GM18907 (cell line): Measurements from ENCODE around the gene GPA33.

ENCODE experiments used
- ATAC-seq: cut with Tn5 transposase; IDR thresholded peaks from one replicate; pipeline ENCODE4 v1.9.1; 2021; ENCODE audit warnings: mild to moderate bottlenecking, moderate library complexity; ENCODE audit not compliant: unreplicated experiment

The GPA33 gene

GRCh38 chr1:167118188-167118587 lies 28.0 kb upstream of the GPA33 start:
- no peak for ATAC-seq

DNA sequence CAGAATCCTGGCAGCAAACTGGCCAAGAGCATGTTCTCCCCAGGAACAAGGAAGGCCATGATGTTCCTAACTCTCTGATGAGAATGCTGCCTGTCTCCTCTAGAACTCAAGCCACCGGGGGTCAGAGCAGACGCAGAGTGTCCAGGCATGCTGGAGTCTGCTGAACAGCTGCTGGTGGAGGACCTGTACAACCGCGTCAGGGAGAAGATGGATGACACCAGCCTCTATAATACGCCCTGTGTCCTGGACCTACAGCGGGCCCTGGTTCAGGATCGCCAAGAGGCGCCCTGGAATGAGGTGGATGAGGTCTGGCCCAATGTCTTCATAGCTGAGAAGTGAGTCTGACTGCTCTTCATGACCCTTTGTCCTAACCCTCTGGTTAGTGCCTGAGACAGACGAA lies 27.0 kb upstream of the GPA33 start:
- ATAC-seq: no peak

DNA sequence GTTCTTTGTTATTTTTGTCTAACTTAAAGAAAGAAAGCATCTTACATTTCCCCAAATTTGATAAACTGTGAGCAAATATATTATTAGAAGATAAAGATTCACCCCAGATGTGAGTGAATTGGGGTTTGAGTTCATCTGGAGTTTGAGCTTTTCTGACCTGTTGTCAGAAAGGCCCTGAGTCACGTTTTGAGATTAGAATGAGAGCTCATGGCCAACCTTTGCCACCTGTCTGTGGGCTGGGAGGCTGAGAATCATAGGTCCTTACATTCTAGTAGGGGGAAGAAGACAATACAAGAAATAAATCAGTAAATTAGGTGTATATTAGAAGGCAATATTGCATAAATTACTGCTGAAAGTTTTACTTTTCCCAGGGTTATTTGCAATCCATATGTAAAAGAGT lies 26.0 kb upstream of the GPA33 start:
- ATAC-seq: no peak

DNA sequence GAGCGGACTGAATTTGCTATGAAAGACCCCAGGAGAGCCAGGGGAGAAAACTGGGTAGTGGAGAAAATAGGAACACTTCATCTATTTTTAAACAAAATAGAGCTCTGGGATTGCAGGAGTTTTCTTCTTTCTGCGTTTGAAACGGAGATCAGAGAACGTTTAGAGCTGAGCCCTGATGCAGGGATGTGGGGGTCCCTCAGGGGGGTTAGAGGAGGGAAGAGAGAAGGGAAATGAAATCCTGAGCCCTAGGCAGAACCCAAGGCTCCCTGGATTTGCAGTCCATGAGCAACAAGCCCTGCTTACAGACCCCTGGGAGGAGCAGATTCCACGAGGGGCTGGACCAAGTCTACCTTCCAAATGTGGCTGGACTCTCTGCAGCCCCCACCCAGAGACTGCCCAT lies 25.5 kb upstream of the GPA33 start:
- no peak for ATAC-seq

- ATAC-seq: no peak
Observed at GRCh38 chr1:167114725-167115124, 24.5 kb upstream of the GPA33 start.

DNA sequence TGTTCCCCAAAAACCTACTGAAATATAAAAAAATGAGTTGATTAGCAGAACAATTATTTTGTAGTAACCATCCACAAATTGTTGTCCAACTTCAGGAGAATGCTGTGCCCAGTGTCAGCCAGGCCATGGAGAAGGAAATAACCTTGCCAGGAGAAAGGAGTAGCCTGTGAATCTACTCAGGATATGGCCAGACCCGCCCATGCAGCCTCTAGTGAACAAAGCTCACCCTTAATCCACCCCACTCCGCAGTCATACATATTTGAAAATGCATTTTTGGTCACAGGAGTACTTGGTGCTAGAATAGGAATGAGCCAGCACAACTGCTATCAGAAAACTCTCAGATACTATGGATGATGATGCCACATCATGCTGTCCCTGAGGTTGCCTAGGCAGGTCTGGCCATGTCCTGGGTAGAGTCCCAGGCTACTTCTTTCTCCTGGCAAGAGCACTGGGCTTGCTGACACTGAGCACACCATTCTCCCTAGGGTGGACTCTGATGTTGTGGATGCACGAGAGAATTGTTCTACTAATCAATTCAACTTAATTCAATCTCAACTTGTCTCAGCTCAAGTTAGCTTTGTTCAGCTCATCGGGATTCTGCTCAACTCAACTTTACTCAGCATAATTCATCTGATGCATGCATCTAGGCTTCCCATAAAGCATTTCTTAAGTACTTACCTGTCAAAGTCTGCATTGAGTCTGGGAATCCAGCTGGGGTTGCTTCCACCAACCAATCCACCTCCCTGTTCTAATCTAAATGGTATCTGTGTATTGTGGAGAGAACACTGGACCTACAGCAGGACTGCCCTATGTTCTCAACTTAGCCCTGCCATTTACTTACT lies 21.9 kb upstream of the GPA33 start:
- no peak for ATAC-seq

DNA sequence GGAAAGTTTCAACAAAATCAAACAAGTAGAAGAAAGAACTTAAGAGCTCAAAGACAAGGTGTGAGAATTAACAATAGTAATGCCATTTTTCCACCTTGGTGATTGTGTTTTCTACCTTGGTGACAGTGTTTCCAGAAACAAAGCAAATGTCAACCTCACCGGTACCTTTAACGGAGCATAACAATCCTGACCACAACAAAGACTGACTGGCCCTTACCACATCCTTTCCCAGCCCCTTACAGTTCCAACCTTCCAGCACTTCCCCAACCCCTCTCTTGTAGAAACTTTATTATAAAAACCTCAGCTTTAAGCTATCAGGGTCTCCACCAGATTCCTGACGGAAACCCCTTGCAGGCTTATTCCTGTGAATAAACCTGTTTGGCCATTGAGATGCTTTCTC lies 20.4 kb upstream of the GPA33 start:
- ATAC-seq: peak; percentile 44

GRCh38 chr1:167109125-167109524 lies 18.9 kb upstream of the GPA33 start:
- no peak for ATAC-seq

DNA sequence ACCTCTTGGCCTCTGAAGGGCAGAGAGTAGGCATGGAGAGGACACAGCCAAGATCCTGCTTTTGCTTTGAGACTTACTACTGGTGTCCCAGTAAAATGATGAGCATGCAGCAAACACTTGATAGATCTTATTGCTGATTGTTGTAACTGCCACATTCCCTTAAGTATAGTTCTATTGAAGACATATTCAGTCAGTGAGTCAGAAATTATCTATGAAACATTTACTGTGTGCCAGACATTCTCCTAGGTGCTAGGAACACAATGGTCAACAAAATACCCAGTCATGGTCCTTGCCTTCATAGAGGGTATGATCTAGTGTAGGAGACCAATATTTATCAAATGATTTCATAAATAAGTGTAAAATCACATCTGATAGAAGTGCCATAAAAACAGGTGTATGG lies 17.3 kb upstream of the GPA33 start:
- ATAC-seq: no peak

GRCh38 chr1:167106119-167106461 lies 15.9 kb upstream of the GPA33 start:
- no peak for ATAC-seq

GRCh38 chr1:167105271-167106118 lies 15.3 kb upstream of the GPA33 start:
- ATAC-seq: peak; percentile 49

- no peak for ATAC-seq
Observed at GRCh38 chr1:167104256-167104633, 14.1 kb upstream of the GPA33 start.

DNA sequence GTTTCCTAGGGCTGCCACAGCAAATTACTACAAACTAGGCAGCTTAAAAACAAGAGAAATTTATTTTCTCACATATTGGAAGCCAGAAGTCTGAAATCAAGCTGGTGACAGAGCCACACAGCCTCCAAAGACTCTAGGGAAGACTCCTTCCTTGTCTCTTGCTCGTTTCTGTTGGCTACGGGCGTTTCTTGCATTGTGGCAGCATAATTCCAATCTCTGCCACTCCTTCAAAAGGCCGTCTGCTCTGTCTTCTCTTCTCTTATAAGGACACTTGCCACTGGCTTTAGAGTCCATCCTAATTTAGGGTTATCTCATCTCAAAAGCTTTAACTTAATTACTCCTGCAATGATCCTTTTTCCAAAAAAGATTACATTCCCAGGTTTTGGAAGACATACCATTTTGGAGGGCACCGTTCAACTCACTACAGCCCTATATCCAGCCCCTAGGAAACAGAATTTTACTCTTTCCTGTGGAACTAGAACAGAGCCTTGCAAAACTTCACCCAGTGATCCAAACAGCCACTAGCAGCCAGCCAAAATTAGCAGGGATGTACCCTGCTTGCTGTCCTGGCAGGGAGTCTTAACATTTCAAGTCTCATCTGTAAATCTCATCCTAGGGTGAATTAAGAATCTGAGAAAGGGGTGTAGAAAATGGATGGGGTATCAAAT lies 12.9 kb upstream of the GPA33 start:
- ATAC-seq: no peak

DNA sequence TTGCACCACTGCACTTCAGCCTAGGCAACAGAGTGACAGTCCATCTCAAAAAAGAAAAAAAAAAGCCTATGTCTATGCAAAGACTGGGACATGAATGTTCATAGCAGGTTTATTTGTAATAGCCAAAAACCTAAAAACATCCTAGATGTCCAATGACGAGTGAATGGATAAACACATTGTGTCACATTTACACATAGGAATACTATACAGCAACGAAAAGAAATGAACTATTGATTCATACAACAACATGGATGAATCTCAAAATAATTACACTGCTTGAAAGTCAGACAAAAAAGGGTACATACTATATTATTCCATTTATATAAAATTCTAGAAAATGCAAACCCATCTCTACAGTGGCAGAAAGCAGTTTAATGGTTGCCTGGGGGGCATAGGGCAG lies 11.6 kb upstream of the GPA33 start:
- no peak for ATAC-seq

- no peak for ATAC-seq
Observed at GRCh38 chr1:167100730-167101129, 10.6 kb upstream of the GPA33 start.

GRCh38 chr1:167099851-167100250 lies 9.7 kb upstream of the GPA33 start:
- no peak for ATAC-seq

DNA sequence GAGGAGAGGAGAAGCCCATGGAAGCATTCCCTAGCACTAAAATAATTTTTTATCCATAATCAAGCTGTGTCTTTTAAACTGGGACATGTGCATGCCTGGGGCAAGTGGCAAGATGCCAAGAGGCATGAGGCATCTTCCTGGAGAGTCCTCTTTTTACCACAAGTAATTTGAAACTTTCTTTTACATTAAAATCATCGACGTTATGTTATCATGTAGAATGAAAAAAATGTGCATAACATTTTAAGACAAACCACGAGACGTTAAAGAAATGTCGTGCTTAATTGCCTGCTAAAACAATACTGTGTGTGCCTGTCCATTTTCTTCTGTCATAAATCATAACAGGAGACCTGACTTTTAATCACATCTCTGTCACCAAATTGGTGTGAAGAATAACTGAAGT lies 5.2 kb upstream of the GPA33 start:
- ATAC-seq: no peak

GRCh38 chr1:167094690-167095089 lies 4.5 kb upstream of the GPA33 start:
- ATAC-seq: no peak

DNA sequence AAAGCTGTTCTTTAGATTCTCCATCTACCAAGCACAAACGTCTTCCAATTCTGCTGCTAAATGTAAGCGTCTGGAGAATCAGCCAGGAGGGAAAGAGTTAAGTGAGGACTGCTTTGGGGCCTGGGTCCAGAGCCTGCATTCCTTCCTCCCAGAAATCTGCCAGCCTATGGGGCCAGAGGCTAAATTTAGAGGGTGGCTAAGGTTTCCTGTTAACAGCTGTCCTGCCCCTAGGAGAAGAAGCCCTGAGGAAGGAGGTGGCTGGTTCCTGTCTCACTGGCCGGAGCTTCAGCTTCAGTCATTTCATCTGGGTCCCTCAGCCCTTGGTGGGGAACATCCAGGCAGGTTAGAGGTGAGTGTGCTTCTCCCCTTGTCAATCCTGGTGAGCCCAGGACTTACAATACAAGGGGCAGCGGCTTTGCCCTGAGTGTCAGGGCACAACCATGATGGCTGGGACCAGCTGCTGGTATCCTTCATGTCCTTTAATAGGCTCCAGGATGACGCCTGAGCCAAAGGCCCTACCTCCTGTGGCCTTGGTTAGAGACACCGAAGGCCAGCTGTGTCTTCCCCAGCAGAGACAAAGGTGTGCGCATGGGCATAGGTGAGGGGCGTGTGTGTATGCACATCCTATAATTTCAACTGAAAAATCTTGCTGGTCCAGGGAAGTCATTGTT lies 3.8 kb upstream of the GPA33 start, which contains the start of gene STYXL2:
Gene STYXL2, plus strand, starts transcription at position 230 of the 671 bp plus-strand sequence. CDS start 775 bp downstream, outside the sequence.
- ATAC-seq: no peak

DNA sequence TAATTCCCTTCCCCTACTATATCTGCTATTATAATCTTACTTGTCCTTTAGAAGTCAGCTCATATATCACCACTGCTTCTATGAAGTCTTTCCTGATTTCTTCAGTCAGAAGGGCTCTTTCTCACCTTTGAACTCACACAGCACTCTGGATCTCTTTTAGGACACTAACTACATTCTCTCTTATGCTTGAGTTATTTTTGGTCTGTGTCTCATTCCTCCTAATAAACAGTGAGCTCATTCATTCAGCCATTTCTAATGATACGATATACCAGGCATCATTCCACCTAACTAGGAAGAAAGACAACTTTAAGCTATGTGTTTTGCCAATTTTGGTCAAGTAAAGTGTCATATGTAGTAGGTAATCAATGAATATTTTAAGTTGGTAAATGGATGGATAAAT lies 2.5 kb upstream of the GPA33 start:
- ATAC-seq: no peak

DNA sequence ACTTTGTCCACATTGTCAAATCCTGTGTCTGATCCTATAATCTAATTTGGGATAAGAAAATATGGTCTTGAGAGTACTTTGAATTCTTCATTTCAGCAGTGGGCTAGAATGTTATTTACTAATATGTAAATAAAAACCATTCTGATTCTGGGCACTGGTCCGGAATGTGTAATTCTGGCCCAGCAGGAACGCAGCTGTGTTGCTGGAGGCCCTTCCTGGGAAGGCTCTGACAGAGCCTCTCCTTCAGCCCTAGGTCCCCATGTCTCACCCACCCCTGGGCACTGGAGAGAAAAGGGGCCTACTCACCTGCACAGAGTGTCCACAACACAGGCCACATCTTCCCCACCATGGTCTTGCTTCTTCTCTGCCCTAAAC lies 251 bp downstream of the GPA33 start:
- ATAC-seq: no peak
